Coronary artery (tissue), 2 donors: ENCODE data around the gene CPED1.

Experiments
- DNase-seq: peaks from one replicate; pipeline ENCODE4 v3.0.0-alpha.2; 2017; ENCODE audit warnings: low spot score
- H3K27ac ChIP-seq, 2 donors: fragments of 200-600 bp; sonication (generic); one replicate each; pipeline ENCODE4 v1.5.1; 2016 to 2019
- H3K4me3 ChIP-seq: fragments of 200-600 bp; sonication (generic); 2 replicates; pipeline ENCODE4 v1.5.1; 2016; ENCODE audit warnings: mild to moderate bottlenecking, moderate library complexity
- TF ChIP-seq, protein P1 (sequence below): fragments of 200-600 bp; sonication (generic); IDR thresholded peaks from one replicate; pipeline ENCODE4 v1.5.1; 2019; ENCODE audit warnings: antibody characterized with exemption

The CPED1 gene

GRCh38 chr7:121344497-121344896 is 356.0 kb downstream of the CPED1 start:
- no peak overlapping the region for H3K27ac ChIP-seq
- no peak for DNase-seq
- TF ChIP-seq, protein P1, sequence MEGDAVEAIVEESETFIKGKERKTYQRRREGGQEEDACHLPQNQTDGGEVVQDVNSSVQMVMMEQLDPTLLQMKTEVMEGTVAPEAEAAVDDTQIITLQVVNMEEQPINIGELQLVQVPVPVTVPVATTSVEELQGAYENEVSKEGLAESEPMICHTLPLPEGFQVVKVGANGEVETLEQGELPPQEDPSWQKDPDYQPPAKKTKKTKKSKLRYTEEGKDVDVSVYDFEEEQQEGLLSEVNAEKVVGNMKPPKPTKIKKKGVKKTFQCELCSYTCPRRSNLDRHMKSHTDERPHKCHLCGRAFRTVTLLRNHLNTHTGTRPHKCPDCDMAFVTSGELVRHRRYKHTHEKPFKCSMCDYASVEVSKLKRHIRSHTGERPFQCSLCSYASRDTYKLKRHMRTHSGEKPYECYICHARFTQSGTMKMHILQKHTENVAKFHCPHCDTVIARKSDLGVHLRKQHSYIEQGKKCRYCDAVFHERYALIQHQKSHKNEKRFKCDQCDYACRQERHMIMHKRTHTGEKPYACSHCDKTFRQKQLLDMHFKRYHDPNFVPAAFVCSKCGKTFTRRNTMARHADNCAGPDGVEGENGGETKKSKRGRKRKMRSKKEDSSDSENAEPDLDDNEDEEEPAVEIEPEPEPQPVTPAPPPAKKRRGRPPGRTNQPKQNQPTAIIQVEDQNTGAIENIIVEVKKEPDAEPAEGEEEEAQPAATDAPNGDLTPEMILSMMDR, result no peak

More at GRCh38 chr7:121344497-121344896, 356.0 kb downstream of the CPED1 start:
- no peak overlapping the region for H3K4me3 ChIP-seq
